Gastrocnemius medialis (tissue), 4 donors: ENCODE results near the gene USHBP1.

Experiments used
- CTCF ChIP-seq, 5 experiments: fragments of 450-650 bp in 3 of 5; fragments of 200-600 bp in 2 of 5; sonication (generic) in 2 of 5; IDR thresholded peaks in 4 of 5; conservative IDR thresholded peaks in 1 of 5; 1 replicate in 4 of 5; 2 replicates in 1 of 5; pipeline ENCODE4 v1.5.1; 2016 to 2019; ENCODE audit warnings: antibody characterized with exemption in 5 of 5, mild to moderate bottlenecking in 3 of 5, moderate library complexity in 3 of 5
- POLR2A ChIP-seq, 2 donors: fragments of 450-650 bp; IDR thresholded peaks; one replicate each; pipeline ENCODE4 v1.6.1; 2017; ENCODE audit warnings: antibody characterized with exemption in 2 of 2, mild to moderate bottlenecking in 2 of 2, moderate library complexity in 2 of 2

GRCh38 chr19:17266026-17266425 is 1.5 kb upstream of the USHBP1 start:
- no peak for TF ChIP-seq CTCF (IDR thresholded peaks at IDR 0.05 in 4 of 5, conservative IDR thresholded peaks at IDR 0.05 in 1 of 5)
- TF ChIP-seq POLR2A (IDR thresholded peaks at IDR 0.05) = no peak
